ENCODE measurements around the gene SMIM35.
"Not testable (repeated sequence)": the region's sequence is repeated elsewhere in the genome, so short reads cannot be mapped to it uniquely, and the experiment has no call there.

The SMIM35 gene

GRCh38 chr11:118033443-118033842, 53.3 kb downstream of the SMIM35 start:
- no peak for DNase-seq (ENCODE audit: low read depth in 2 of 2)

DNA sequence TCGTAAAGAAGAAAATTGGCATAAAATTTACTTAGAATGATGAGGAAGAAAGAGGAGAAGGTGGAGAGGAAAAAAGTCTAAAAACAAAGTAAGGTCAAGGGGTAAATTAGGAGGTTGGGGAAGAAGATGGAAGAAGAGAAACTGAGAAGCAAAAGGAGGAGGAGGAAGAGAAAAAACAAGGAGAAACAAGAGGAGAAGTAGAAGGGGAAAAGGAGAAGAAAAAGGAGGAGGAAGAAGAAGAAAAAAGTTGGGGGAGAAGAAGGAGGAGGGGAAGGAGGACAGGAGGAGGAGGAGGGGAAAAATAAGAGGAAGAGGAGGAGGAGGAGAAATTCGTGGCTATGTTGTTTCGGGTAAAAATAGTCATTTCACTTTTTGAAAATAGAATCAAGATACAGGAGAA, 58.1 kb downstream of the SMIM35 start:
- no peak for DNase-seq (ENCODE audit: low read depth in 2 of 2)

- DNase-seq (ENCODE audit: low read depth in 2 of 2): no peak
These were observed 59.1 kb downstream of the SMIM35 start for GRCh38 chr11:118027694-118028093.

- no peak for DNase-seq (ENCODE audit: low read depth in 2 of 2)
These were observed 65.6 kb downstream of the SMIM35 start for GRCh38 chr11:118021146-118021545.

- DNase-seq (ENCODE audit: low read depth in 2 of 2): no peak
These were observed 68.4 kb downstream of the SMIM35 start for GRCh38 chr11:118018401-118018800.

GRCh38 chr11:118017631-118018315, 69.0 kb downstream of the SMIM35 start:
- no peak for DNase-seq (ENCODE audit: low read depth in 2 of 2)

GRCh38 chr11:118017111-118017510, 69.7 kb downstream of the SMIM35 start:
- no peak for DNase-seq (ENCODE audit: low read depth in 2 of 2)

GRCh38 chr11:118016104-118016503, 70.7 kb downstream of the SMIM35 start:
- DNase-seq (ENCODE audit: low read depth in 2 of 2): no peak

- DNase-seq (ENCODE audit: low read depth in 2 of 2): no peak
These were observed 71.3 kb downstream of the SMIM35 start for GRCh38 chr11:118015385-118015841.

DNA sequence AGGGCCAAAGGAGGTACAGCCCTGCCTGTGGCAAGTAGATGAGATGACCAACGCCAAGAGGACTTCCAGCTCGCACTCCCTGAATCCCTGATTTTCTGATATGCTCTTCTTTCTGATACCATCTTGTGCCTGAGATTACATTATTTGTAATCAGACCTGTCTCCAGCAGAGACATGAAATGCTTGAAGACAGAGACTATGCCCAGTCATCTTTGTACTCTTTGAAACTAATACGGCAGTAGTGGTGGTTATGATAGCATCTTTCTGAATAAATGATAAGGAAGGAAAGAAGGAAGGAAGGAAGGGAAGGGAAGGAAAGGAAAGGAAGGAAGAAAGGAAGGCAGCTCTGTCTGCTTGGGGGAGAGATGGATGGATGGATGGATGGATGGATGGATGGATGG, 72.7 kb downstream of the SMIM35 start:
- DNase-seq (ENCODE audit: low read depth in 2 of 2): no peak

GRCh38 chr11:118012083-118012669, 74.6 kb downstream of the SMIM35 start:
- DNase-seq (ENCODE audit: low read depth in 2 of 2): no peak

- DNase-seq (ENCODE audit: low read depth in 2 of 2): no peak
These were observed 75.9 kb downstream of the SMIM35 start for GRCh38 chr11:118010738-118011461.

GRCh38 chr11:118009864-118010737, 76.7 kb downstream of the SMIM35 start:
- no peak for DNase-seq (ENCODE audit: low read depth in 2 of 2)

DNA sequence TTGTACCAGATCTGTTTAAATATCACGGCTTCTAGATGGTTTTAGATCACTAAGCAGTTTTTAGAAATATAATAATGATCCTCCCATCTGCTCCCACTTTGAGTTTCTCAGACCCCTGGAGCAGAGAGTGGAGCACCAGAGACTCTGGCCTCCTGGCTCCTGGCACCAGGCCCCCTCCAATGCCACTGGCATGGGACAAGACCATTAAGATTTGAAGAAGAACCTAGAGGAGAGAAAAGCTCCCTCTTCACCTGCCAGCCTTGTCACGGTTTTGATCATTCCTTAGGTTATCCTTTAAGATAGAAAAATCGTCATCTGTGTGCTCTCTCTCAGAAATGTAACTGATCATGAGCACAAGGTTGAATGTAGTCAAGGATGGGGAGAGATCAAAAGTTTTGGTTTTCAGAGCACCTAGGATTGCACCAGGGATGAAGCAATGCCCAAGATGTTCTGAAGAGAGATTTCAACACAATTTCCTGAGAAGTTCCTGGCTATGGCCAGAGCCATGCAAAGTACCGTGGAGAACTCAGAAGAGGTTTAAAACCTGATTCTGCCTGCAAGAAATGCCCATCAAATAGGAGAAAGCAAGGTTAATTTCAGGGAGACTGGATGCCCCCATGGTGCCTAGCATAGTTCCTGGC, 78.4 kb downstream of the SMIM35 start:
- DNase-seq (ENCODE audit: low read depth in 2 of 2): no peak

DNA sequence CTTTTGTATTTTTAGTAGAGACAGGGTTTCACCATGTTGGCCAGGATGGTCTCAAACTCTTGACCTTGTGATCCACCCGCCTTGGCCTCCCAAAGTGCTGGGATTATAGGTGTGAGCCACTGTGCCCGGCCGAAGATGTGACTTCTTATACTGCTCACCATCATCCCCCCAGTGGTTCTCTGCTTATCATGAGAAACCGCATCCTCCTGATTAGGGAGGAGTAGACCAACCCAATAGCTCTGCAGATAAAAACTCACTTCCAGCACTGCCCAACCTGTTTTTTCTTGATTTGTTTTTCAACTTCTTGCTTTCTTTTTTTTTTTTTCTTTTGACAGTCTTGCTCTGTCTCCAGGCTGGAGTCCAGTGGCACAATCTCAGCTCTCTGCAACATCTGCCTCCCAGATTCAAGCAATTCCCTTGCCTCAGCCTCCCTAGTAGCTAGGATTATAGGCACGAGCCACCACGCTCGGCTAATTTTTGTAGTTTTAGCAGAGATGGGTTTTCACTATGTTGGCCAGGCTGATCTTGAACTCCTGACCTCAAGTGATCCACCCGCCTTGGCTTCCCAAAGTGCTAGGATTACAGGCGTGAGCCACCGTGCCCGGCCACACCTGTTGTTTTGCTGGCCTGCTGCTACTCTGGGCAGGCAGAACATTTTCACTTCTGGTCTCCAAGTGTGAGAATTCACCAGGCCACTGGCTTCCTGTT, 79.0 kb downstream of the SMIM35 start:
- not testable (repeated sequence) for DNase-seq (ENCODE audit: low read depth in 2 of 2)

- DNase-seq (ENCODE audit: low read depth in 2 of 2): no peak
These were observed 79.7 kb downstream of the SMIM35 start for GRCh38 chr11:118007040-118007439.

- DNase-seq (ENCODE audit: low read depth in 2 of 2): no peak
These were observed 80.6 kb downstream of the SMIM35 start for GRCh38 chr11:118006153-118006534.

DNA sequence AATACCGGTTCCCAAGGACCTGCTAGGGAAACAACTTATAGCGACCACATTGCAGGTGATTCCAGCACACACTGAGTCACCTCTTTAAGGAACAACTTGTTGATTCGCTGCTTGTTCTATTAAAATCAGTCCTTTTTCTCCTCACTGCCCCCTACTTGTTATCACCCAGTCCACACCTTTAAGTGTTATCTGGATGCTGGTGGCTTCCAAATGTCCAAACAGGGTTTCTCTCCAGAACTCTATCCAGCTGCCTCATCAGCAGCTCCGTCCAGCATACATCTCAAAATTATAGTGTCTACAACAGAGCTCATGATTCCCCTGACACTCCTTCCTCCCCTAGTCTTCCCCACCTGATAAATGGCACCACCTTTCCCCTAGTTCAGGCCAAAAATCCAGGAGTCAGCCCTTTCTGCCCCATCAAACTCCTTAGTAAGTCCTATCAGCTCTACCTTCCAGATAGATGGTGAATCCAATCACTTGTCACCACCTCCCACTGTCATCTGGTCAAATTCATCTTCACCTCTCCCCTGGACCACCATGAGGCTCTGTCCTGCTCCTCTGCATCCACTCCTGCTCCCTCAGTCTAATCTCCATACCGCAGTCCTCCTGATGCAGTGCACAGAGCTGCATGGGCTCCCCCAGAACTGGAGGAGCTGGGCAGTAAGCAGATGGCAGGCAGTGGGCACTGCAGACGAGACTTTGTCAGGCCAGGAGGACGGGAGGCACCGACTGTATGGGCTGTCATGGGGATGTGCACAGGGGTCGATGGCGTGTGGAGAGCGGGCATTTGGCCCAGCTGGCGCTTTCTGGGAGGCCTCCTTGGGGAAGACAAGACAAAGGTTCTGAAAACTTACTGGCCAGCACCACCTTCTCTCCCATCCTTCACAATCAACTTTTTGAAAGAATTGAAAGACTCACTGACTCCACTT, 81.3 kb downstream of the SMIM35 start:
- no peak for DNase-seq (ENCODE audit: low read depth in 2 of 2)

DNA sequence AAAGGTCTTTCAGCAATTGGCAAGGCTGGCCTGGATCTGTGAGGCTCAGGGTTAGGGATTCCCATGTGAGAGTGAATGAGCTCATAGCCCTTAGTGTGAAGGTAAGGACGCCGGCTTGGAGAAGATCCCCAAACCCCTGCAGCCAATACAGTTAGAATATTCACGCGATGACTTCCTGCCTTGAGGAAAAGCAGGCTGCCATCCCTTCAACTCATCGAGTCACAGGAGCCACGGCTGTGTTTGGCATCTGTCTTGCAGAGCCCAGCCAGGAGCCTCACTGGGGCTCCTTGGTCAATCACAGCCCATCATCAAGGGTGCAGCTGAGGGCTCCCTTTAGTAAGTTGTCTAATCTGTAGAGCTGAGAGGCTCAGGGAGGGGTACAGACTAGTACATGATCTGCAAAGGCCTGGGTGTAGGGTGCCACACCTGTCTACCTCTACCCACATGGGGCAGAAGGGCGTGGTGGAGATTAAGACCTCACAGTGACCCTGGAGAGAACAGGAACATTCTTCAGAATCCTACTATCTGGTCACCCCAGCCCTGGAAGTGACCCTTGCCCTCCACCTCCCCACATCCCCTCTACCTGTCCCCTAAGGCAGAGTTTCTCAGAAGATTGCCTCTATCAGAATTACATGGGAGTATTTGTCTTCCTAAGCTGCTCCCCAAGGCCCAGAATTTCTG, 82.1 kb downstream of the SMIM35 start:
- no peak for DNase-seq (ENCODE audit: low read depth in 2 of 2)

Data from stimulated activated CD4-positive, alpha-beta T cell treated with anti-CD3 and anti-CD28 coated beads, Interleukin-12 subunit alpha, Interleukin-12 subunit beta, amount 100 ng/mL, for 24 hours (primary cell).